Right renal pelvis (tissue), 4 donors: ENCODE measurements around the gene ACYP2. TPM values are rescaled to one million over a fixed set of nuclear protein-coding genes. Genes with fewer than 3 reads are reported as not detected.
"Not testable (repeated sequence)": the region's sequence is repeated elsewhere in the genome, so short reads cannot be mapped to it uniquely, and the experiment has no call there.

Experiments used
- DNase-seq, 4 donors: peaks; one replicate each; pipeline ENCODE4 v3.0.0-alpha.2; 2013; ENCODE audit warnings: low read depth in 4 of 4, low spot score in 3 of 4, missing footprints in 1 of 4
- polyA plus RNA-seq, 4 donors: library from polyadenylated mRNA; unstranded; fragments of 120-200 nt; gene quantifications; one replicate each; pipeline ENCODE4 v1.2.1, GENCODE V29; 2013; ENCODE audit not compliant: insufficient read length in 4 of 4

Gene ACYP2
- polyA plus RNA-seq, 4 donors: 18.7 to 23.9 (median 22.4) TPM

DNA sequence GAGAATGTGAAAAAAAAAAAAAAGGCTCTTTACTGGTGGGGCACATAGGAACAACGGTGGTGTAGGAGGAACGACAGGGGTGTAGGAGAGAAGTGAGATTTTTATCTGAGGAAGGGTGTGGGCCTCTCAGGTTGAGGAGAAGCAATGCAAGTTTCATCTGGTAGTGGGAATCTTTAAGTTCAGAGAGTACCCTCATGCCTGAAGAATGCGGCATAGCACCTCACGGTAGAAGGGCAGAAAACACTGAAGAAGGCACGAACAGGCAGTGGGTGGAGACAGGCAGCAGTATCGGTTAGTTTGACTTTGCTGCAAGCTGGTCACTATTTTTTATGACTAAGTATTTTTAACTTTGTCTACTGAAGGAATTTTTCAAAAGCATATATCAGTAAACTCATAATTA lies 192.8 kb downstream of the ACYP2 start:
- no peak for DNase-seq

DNA sequence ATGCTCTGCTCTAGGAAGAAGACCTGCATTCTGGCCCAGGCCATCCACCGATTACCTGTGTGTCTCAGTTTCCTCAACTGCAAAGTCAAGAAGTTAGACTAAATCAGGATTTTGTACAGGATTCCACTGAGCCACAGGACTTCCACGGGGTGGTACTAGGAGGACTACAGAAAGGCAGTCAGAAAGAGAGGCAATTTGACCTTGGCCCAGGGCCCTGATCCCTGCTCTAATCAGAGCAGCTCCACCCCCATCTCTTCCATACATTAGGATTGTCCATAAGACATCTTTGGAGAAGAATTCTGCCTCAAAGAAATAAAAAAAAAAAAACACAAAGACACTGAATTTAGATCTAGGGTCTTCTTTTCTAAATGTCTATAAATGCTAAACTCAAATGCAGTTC lies 193.4 kb downstream of the ACYP2 start:
- no peak for DNase-seq

DNA sequence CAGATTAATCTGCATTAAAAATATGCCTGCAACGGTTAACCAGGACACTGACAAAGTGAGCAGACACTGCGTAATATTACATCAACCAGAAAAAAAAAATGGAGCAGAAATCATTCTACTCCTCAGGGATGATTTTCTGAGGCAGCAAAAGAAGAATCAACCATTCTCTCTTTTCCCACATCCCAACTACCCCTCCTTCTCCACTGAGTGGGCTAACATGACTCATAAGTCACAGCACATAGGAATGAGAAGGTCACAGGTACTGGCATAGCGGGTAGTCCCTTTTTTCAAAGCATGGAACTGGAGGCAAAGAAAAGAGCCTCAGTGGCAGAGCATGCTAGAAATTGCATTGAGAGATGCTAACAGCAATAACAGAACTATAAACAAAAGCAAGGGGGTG lies 194.9 kb downstream of the ACYP2 start:
- no peak for DNase-seq

DNA sequence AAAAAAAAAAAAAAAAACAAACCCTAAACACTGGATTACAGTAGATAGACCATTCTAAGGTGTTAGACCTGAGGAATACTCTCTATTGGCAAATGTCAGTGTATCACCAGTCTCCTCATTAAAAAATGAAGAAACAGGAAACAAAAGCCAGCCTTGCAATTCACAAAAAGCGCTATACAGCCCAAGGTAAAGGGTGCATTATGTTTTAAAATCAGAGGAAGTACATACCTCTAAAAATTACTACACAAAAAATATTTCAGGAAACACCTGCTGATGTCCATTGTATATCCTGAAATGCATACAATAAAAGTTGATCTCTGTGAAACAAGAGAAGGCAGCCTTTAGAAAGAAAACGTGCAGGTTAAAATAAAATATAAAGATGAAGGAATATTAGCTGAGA lies 195.5 kb downstream of the ACYP2 start:
- DNase-seq: no peak

DNA sequence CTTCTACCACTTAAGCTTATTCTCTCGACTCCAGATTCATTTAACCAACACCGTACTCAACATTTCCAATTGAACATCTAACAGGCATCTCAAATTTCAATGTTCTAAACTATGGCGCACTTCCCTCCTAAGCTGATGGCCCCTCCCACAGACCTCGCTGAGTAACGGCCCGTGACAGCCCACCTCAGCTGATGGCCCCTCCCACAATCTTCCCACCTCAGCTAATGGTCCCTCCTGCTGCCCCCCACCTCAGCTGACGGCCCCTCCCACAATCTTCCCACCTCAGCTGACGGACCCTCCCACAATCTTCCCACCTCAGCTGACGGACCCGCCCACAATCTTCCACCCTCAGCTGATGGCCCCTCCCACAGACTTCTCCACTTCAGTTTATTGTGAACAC lies 197.7 kb downstream of the ACYP2 start:
- DNase-seq: no peak

DNA sequence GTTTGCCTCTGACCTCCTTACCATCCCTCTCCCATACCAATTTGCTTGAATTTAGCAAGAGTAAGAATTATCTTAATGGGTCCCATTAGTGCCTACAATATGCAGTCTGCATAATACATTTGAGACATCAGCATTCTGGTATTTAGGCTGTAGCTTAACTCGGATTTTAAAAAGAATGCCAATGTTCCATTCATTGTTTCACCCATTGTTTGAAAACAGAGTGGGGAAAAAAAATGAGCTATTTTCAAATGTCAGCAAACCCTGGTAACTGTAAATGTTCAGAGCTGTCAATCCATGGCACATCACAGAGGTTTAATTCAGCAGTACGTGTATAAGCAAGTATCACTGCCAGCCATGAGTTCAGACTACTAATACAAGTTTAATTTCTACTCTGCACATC lies 202.6 kb downstream of the ACYP2 start:
- no peak for DNase-seq

DNA sequence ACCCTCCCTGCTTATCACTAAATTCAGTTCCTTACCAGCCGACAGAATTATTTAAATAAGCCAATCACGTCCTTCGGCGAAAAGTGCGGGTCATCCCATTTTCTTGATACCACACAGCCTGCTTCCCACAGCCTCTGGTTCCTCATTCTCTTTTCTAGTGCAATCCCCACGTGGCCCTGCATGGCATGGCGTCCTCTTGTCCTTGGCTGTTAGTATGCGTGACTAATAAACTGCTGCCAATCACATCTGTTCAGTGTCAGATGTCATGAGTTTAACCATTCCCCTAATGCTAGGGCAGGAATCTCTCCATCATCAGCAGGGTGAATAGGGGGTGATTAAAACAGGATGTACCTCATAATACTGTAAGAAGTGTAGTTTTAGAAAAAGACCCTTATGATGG lies 203.4 kb downstream of the ACYP2 start:
- DNase-seq: no peak

DNA sequence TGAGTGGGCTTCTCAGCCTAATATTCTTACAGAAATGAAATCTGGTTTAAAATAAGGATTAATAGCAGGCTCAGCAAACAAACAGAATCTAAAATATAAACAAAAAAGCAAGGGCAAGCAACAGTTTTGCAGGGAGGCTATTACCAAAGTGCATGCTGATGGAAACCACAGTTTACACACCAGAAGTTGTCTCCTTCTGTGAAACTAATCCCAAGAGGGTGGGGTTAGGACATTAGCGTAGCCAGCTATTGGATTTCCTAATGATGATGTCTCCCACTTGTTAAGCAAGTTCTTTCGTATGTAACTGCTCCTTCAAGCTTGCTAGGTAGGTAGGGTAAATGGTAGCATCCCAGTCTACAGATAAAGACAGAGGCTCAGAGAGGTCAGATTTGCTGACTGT lies 205.6 kb downstream of the ACYP2 start:
- DNase-seq: no peak

DNA sequence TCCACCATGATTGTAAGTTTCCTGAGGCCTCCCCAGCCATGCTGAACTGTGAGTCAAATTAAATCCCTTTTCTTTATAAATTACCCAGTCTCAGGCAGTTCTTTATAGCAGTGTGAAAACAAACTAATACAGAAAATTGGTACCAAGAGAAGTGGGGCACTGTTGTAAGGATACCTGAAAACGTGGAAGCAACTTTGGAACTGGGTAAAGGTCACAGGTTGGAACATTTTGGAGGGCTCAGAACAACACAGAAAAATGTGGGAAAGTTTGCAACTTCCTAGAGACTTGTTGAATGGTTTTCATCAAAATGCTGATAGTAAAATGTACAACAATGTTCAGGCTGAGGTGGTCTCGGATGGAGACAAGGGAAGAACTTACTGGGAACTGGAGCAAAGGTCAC lies 209.1 kb downstream of the ACYP2 start:
- not testable (repeated sequence) for DNase-seq

DNA sequence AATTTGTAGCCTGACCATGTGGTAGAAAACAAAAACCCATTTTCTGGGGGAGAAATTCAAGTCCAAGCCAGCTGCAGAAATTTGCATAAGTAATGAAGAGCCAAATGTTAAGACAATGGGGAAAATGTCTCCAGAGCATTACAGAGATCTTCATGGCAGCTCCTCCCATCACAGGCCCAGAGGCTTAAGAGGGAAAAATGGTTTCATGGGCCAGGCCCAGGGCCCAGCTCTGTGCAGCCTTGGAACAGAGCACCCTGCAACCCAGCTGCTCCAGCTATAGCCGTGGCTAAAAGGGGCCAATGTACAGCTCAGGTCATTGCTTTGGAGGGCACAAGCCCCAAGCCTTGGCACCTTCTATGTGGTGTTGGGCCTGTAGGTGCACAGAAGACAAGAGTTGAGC lies 209.7 kb downstream of the ACYP2 start:
- no peak for DNase-seq

DNA sequence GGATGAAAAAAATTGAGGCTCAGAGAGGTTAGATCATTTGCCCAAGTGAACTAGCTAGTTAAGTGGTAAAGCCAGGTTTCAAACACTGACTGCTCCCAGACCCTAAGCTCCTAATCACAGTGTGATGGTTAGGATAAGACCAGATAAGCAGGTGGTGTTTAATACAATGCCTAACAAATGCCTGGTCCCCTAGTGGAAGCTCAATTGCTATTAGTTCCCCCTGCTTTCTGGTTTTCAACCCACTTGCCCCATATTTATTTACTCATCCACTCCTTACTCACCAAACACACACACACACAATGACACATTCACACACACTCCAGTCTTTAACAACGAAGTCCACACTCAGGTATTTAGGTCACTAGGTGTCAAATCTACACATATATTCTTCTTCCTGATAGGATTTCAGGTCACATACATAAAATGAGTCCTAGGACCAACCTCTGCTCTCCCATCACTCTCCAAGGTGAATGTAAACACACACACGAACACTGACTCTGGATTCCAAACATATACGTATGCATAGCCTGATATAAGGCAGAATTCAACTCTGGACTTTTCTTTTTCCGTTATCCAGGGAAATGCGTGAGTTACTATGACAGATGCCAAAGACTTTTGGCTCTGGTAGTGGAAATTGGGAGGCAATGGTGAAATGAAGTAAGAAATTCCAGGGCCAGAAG lies 214.2 kb downstream of the ACYP2 start:
- DNase-seq: peak in 2 of 4 donors; percentile 11 to 20

DNA sequence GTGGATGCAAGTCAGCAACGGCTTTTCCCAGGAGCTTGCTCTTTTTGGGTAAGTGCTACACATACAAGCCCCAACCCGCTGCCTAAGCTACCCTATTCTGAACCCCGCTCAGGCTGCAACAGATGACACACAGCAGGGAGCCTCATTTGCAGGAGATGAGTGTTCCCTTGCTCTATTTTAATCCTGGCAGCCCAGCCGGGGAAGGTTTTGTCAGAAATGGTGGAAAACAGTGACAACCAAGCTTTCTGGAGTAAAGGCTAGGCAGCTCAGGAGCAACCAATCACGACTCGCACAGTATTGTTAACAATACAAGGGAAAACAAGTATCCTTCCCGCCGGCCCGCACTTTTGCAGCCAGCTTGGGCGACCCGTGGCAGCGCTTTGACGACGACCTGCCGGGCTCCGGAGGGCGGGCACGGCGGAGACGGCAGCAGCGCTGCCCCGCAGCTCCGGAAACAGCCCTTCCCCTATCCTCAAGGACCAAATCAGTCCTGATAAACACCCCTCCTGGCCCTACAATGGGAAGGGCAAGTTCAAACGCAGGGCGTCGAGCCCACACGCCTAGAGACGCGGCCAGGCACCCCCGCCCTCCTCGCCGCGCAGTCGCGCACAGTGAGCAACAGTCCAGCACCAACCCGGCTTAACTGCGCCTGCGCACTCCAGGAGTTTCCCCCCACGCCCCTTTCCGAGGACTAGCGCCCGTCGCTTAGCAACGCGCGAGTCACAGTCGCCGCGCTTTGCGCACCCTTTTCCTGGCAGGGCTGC lies 214.9 kb downstream of the ACYP2 start:
- peak; percentile 92 to 96 (median 95) for DNase-seq

DNA sequence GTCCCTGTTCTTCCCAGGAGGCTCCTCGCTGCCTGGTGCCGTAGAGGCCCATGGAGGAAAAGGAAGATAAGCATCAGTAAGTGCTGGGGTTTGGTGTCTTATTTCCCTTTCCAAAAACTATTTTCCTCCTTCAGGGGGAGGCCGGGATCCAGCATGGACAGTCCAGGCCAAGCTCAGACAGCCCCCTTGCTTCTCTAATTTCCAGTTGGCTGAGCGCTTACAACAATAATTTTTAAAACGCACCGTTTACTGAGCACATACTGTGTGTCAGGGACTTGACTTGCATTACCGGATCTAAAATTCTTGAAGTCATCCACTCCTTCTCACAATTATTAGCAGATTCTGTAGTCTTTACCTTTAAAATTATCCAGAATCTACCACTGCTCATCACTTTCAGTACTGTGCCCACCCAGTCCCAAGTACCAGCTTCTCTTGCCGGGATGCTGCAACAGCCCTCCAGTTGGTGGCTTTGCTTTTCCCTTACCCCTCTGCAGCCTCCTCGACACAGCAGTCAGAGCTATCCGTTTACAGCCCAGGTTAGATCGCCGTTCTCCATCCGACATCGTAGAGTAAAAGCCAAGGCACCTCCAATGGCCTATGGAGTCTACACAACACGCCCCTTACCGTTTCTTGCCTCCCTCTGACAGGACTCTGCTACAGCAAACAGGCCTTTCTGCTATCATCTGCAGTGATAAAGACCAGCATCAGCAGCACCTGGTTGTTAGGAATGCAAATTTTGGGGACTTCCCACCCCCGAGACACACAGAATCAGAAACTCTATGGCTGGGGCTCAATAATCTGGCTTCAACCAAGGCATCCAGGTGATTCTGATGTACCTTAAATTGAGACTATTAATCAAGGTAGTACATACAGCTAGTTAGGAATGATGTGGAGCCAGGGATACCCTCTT lies 215.8 kb downstream of the ACYP2 start:
- no peak for DNase-seq

DNA sequence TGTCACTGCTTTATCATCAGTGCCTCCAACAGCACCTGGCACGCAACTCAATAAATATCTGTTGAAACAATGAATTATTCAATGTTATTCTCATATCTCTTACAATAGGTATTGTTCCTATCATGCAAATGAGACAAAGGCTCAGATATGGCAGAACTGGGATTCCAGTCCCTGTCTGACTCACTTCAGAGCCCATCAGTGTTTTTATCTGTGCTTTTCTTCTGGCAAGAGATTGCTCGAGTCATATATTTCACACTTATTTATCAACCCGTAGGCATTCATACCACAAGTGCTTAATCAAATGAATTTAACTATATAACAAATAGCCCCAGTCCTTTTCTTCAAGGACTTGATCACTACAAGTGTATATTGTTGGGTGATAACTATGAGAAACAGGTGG lies 217.0 kb downstream of the ACYP2 start:
- DNase-seq: no peak

DNA sequence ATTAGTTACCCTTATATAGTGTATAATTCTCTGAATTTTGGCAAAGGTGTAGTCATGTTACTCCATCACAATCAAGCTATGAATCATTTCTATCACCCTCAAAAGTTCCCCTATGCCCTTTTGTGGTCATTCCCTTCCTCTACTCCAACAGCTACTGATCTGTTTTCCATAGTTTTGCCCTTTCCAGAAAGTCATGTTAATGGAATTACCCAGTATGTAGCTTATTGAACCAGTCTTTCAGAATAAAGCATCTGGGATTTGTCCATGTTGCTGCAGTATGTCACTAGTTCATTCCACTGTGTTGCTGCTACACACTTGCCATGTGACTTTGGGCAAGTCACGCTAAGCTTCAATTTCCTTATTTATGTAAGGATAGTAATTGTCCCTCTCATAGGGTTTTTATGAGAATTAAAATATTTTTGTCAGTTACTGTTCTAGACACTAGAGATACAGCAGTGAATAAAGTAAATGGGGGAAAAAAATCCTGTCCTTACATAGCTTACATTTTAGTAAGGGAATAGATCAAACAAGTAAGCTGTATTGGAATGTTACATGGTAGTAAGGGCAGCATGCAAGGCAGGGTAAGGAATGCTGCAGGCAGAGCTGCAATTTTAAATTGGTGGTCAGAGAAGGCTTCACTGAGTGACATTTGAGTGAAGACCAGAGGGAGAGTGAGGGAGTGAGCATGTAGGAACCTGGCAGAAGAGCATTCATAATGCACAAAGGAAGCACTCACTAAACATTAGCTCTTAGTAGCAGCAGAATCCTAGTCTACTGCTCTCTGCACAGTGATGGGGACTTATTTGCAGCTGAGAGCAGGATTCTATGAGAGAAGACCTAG lies 220.9 kb downstream of the ACYP2 start:
- no peak for DNase-seq

DNA sequence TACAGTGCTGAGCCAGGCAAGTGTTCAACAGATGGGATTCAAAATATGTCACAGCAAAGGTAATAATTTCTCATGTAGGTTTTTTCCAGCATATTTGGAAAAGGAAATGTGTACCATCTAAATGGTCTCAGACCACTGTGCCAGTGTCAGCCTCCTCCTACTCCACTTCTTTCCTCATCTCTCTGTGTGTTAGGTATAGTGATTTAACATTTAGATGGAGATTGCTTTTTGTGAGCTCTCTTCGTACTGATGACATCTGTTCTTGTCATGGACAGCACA lies 221.5 kb downstream of the ACYP2 start:
- DNase-seq: no peak

DNA sequence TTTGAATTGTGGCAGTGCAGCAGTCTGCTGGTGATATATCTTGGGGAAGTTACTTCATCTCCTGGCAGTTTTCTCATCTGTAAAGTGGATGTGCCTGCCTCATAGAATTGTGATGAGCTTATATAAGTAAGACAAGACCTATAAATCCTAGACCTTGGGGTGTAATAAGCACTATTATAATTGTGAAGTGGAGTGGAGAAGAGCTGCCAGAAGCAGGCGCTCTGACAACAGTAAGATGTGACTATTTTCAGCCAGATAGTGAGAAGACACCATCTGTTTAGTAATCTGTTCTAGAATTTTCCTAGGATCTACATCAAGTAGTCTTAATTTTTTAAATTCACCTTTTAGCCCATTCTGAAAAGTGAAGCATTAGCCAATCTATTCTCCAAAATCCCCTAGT lies 226.2 kb downstream of the ACYP2 start:
- DNase-seq: no peak

DNA sequence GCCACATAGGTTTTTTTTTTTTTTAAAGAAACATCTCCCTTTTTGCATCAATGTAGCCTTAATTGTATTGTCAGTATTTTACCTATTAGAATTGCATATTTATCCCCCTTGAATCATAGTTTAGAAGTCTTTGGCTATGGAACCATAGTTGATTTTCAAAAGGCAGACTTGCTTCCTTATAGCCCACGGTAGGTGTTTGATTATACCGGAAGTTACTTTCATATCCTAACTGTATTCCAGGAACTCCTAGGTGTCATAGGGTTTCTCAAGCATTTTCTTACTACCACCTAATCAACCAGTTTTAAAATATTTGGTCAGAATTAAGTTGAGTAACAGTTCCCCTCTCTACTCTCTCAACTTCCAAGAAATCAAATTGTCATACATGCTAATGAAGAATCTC lies 227.2 kb downstream of the ACYP2 start:
- DNase-seq: no peak

DNA sequence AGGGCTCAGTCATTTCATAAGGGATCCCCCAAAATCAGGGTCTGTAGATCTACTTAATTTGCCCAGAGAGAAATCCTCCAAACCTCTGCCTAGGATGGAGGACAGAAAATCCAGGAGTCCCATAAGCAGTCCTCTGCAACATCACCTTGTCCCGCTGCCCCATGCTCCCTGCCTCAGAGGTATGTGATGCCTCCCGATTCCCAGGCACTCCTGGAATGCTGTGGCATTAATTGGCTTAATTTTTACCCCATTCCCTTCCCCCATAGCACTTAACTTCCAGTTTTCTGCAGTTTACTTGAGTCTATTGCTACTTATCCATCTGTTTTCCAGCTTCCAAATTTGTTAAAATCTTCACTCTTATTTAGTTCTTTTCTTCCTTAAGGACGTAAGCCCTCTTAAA lies 232.2 kb downstream of the ACYP2 start:
- DNase-seq: peak in 1 of 4 donors; percentile 39

DNA sequence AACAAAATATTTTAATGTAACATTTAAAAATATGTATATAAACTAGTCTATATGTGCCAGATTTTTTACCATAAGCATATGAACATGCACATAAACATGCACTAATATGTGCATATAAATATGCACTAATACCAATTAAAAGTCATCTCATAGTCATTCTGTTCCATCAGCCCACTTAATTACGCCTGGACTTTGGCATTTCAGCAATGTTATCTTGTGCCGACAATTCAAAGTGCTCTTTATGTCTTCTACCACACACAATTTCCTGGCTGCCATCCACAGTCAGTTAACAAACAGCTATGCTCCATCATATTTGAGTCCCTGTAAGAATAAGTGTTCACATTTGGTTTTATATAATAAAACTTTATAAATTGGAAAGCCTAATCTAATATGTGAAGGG lies 233.2 kb downstream of the ACYP2 start:
- DNase-seq: no peak

DNA sequence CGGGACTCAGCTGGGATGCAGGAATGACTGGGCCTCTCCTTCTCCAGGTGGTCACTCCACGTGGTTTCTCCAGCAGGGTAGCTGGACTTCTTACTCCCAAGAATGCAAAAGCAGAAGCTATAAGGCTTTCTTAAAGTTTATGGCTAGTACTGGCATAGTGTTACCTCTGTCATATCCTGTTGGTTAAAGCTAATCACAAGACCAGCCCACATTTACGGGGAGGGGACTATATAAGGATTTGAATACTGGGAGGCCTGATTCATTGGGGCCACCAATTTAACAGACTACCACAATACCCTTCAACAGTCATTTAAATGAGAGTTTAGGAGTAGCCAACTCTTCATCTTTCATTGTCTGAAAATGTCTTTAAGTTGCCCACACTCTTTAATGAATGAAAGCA lies 235.0 kb downstream of the ACYP2 start:
- DNase-seq: no peak
